Glutamatergic neuron (in vitro differentiated cells): ENCODE results near the gene TCP11. TPM values are rescaled to one million over a fixed set of nuclear protein-coding genes. Genes with fewer than 3 reads are reported as not detected.

Experiments
- DNase-seq: peaks from one replicate; pipeline ENCODE4 v3.0.0; 2022
- H3K27ac Mint-ChIP-seq: one replicate; pipeline ENCODE4 v1.8.0; 2020; ENCODE audit warnings: mild to moderate bottlenecking, mixed read lengths, inconsistent platforms; ENCODE audit not compliant: unreplicated experiment
- H3K27me3 Mint-ChIP-seq: one replicate; pipeline ENCODE4 v1.8.0; 2020; ENCODE audit warnings: mild to moderate bottlenecking, moderate library complexity, mixed read lengths, inconsistent platforms; ENCODE audit not compliant: unreplicated experiment
- H3K36me3 Mint-ChIP-seq: one replicate; pipeline ENCODE4 v1.8.0; 2020; ENCODE audit warnings: mild to moderate bottlenecking, mixed read lengths, inconsistent platforms; ENCODE audit not compliant: unreplicated experiment
- H3K4me1 Mint-ChIP-seq: one replicate; pipeline ENCODE4 v1.8.0; 2020; ENCODE audit warnings: mild to moderate bottlenecking, low read depth, mixed read lengths, inconsistent platforms; ENCODE audit not compliant: unreplicated experiment
- H3K4me3 Mint-ChIP-seq: one replicate; pipeline ENCODE4 v1.8.0; 2020; ENCODE audit warnings: mild to moderate bottlenecking, mixed read lengths, inconsistent platforms; ENCODE audit not compliant: unreplicated experiment
- H3K9me3 Mint-ChIP-seq: one replicate; pipeline ENCODE4 v1.8.0; 2020; ENCODE audit warnings: mild to moderate bottlenecking, moderate library complexity, mixed read lengths, inconsistent platforms; ENCODE audit not compliant: unreplicated experiment
- total RNA-seq: library from RNA; stranded (reverse); fragmentation: NEBNext Ultra II Directional; extraction: Animal tissue kit (Norgen Biotek cat#: 25700); gene quantifications from one replicate; pipeline ENCODE4 v1.2.1, GENCODE V29; 2021; ENCODE audit not compliant: unreplicated experiment
- TF ChIP-seq, protein P1 (sequence below): fragments of 200-600 bp; sonication (generic); IDR thresholded peaks from one replicate; pipeline ENCODE4 v1.5.0; 2021; ENCODE audit not compliant: partially characterized antibody, unreplicated experiment

Gene TCP11
- total RNA-seq, 1 donor from 2014 or later = not detected

GRCh38 chr6:35072051-35072697, 69.0 kb downstream of the TCP11 start:
- no peak overlapping the region for H3K4me3 Mint-ChIP-seq
- H3K27ac Mint-ChIP-seq = no peak overlapping the region
- peaks cover 6% of the 10 kb centered on the region for H3K4me1 Mint-ChIP-seq
- TF ChIP-seq, protein P1, sequence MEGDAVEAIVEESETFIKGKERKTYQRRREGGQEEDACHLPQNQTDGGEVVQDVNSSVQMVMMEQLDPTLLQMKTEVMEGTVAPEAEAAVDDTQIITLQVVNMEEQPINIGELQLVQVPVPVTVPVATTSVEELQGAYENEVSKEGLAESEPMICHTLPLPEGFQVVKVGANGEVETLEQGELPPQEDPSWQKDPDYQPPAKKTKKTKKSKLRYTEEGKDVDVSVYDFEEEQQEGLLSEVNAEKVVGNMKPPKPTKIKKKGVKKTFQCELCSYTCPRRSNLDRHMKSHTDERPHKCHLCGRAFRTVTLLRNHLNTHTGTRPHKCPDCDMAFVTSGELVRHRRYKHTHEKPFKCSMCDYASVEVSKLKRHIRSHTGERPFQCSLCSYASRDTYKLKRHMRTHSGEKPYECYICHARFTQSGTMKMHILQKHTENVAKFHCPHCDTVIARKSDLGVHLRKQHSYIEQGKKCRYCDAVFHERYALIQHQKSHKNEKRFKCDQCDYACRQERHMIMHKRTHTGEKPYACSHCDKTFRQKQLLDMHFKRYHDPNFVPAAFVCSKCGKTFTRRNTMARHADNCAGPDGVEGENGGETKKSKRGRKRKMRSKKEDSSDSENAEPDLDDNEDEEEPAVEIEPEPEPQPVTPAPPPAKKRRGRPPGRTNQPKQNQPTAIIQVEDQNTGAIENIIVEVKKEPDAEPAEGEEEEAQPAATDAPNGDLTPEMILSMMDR = no peak
- no peak for DNase-seq
- H3K36me3 Mint-ChIP-seq = peaks cover 5% of the 10 kb centered on the region
- peaks cover 11% of the 10 kb centered on the region for H3K27me3 Mint-ChIP-seq
- H3K9me3 Mint-ChIP-seq = peaks cover 7% of the 10 kb centered on the region

- peaks cover 8% of the 10 kb centered on the region for H3K27me3 Mint-ChIP-seq
- H3K36me3 Mint-ChIP-seq = peaks cover 5% of the 10 kb centered on the region
- no peak for DNase-seq
- no peak overlapping the region for H3K4me3 Mint-ChIP-seq
- H3K9me3 Mint-ChIP-seq = peaks cover 4% of the 10 kb centered on the region
- peaks cover 3% of the 10 kb centered on the region for H3K4me1 Mint-ChIP-seq
- TF ChIP-seq, protein P1 = no peak
- H3K27ac Mint-ChIP-seq = no peak overlapping the region
Observed at GRCh38 chr6:35071347-35071994, 69.7 kb downstream of the TCP11 start.

DNA sequence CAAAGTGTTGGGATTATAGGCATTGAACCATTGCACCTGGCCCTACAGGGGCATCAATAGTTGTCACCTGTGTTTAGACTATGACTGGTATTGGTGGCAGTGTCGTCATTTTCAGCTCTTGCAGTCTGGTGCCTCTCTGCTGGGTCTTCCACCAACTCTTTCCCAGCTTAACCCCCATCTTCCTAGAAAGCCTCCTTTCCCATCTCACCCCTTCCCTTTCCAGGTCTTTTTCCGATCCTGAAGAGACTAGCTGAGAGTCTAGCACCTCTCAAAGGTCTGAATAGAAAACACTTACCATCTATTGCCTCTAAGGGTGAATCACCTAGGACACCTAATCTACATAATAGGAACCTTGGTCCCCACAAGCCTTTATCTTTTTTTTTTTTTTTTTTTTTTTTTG, 71.0 kb downstream of the TCP11 start:
- H3K36me3 Mint-ChIP-seq = peaks cover 5% of the 10 kb centered on the region
- H3K27me3 Mint-ChIP-seq = peaks cover 8% of the 10 kb centered on the region
- no peak overlapping the region for H3K27ac Mint-ChIP-seq
- peaks cover 3% of the 10 kb centered on the region for H3K4me1 Mint-ChIP-seq
- H3K9me3 Mint-ChIP-seq = peaks cover 4% of the 10 kb centered on the region
- no peak for DNase-seq
- H3K4me3 Mint-ChIP-seq = no peak overlapping the region
- TF ChIP-seq, protein P1 = no peak

DNA sequence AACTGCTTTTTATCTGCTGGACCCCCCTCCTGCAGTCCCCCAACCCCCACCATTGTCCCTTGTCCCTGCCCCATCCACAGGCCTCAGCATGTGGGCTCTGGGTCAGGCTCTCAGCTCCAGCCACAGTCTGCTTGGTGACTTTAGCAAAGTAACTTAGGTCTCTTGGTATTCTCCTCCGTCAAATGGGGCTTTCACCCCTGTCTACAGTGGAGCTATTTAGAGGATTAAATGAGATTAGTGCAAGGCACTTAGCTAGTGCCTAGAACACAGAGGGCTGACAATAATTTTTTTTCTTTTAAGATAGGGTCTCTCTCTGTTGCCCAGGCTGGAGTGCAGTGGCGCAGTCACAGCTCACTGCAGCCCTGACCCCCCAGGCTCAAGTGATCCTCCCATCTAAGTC, 71.9 kb downstream of the TCP11 start:
- peaks cover 8% of the 10 kb centered on the region for H3K27me3 Mint-ChIP-seq
- H3K27ac Mint-ChIP-seq = no peak overlapping the region
- H3K4me3 Mint-ChIP-seq = no peak overlapping the region
- peaks cover 3% of the 10 kb centered on the region for H3K4me1 Mint-ChIP-seq
- TF ChIP-seq, protein P1 = no peak
- H3K9me3 Mint-ChIP-seq = peaks cover 4% of the 10 kb centered on the region
- DNase-seq = no peak
- H3K36me3 Mint-ChIP-seq = peaks cover 5% of the 10 kb centered on the region

DNA sequence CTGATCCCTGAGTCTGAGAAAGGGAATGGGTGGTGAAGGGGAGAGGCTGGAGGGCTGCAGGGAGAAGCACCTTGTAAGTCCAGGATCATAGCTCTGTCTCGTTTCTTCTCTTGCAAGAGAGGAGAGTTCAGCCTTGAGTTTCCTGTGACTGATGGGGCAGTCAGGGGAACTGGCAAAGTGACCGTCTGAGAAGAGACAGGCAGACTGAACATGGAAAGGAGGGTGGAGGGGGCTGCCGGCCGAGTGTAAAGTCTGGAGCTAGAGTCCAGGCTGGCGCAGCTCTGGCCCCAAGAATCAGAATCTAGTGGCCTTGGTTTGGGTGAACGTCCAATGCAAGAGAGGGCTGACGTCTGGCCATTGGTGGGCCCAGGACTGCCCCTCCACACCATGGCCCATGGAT, 72.5 kb downstream of the TCP11 start:
- no peak overlapping the region for H3K4me3 Mint-ChIP-seq
- H3K27ac Mint-ChIP-seq = no peak overlapping the region
- TF ChIP-seq, protein P1 = no peak
- peaks cover 5% of the 10 kb centered on the region for H3K36me3 Mint-ChIP-seq
- H3K27me3 Mint-ChIP-seq = peaks cover 4% of the 10 kb centered on the region
- peaks cover 4% of the 10 kb centered on the region for H3K9me3 Mint-ChIP-seq
- peaks cover 3% of the 10 kb centered on the region for H3K4me1 Mint-ChIP-seq
- DNase-seq = no peak
